Panc1 (cell line): ENCODE results near the gene SH2D1B. TPM values are rescaled to one million over a fixed set of nuclear protein-coding genes. Genes with fewer than 3 reads are reported as not detected.

Experiments used
- ATAC-seq: fragments of 200-7000 bp; cut with Tn5 transposase; 2 replicates; pipeline ENCODE4 v1.9.1; 2020; ENCODE audit warnings: mild to moderate bottlenecking, moderate library complexity
- BruUV-seq: library from RNA; stranded (reverse); fragments of 400-500 nt; replicated peaks from 2 replicates; lab custom pipeline; 2021; lab: Mats Ljungman, UMichigan
- CTCF ChIA-PET: fragments of 300-600 bp; sonication (Branson Sonifier 250); formaldehyde crosslinking; loops from one replicate; lab custom pipeline; 2022; ENCODE audit warnings: antibody characterized with exemption; lab: Charles Lee
- POLR2A ChIA-PET: fragments of 300-600 bp; sonication (Branson Sonifier 250); formaldehyde crosslinking; loops from one replicate; lab custom pipeline; 2022; ENCODE audit warnings: antibody characterized with exemption; lab: Charles Lee
- DNase-seq: peaks from one replicate; pipeline ENCODE4 v3.0.0-alpha.2; 2010; ENCODE audit warnings: low read depth, low spot score
- H3K27ac ChIP-seq: 2 replicates; pipeline ENCODE4 v1.5.1; 2011; ENCODE audit warnings: mild to moderate bottlenecking, low read length, inconsistent platforms
- H3K27me3 ChIP-seq: fragments of 200-500 bp; sonication (Bioruptor generic); 2 replicates; pipeline ENCODE4 v1.6.0; 2014; ENCODE audit warnings: low read length, inconsistent platforms; ENCODE audit not compliant: control insufficient read depth, insufficient read depth
- H3K36me3 ChIP-seq: fragments of 200-500 bp; sonication (Bioruptor generic); 2 replicates; pipeline ENCODE4 v1.5.1; 2014; ENCODE audit warnings: inconsistent platforms, mild to moderate bottlenecking, low read length, moderate library complexity; ENCODE audit not compliant: control insufficient read depth, insufficient read depth
- H3K4me1 ChIP-seq: 2 replicates; pipeline ENCODE4 v1.5.1; 2011; ENCODE audit warnings: inconsistent platforms, mild to moderate bottlenecking, low read length, moderate library complexity; ENCODE audit not compliant: control insufficient read depth, insufficient read depth
- H3K4me3 ChIP-seq, 2 experiments: 2 replicates each; pipeline ENCODE4 v1.5.1; 2011 to 2012; ENCODE audit warnings: low read depth in 2 of 2, low read length in 2 of 2, mild to moderate bottlenecking in 2 of 2, inconsistent platforms in 1 of 2, moderate library complexity in 1 of 2
- H3K9me3 ChIP-seq: fragments of 200-500 bp; sonication (Bioruptor generic); 2 replicates; pipeline ENCODE4 v1.5.1; 2014; ENCODE audit warnings: low read depth, mild to moderate bottlenecking, inconsistent platforms, low read length, moderate library complexity; ENCODE audit not compliant: control insufficient read depth, insufficient read depth
- POLR2AphosphoS5 ChIP-seq: IDR thresholded peaks from 2 replicates; pipeline ENCODE4 v1.6.1; 2012; ENCODE audit warnings: mild to moderate bottlenecking, low read depth, low read length, moderate library complexity
- SIN3A ChIP-seq: IDR thresholded peaks from 2 replicates; pipeline ENCODE4 v1.6.1; 2012; ENCODE audit warnings: low read depth, mild to moderate bottlenecking, low read length, moderate library complexity, borderline replicate concordance; ENCODE audit not compliant: insufficient read depth
- TCF7L2 ChIP-seq: IDR thresholded peaks from 2 replicates; pipeline ENCODE4 v1.6.1; 2011; ENCODE audit warnings: mild to moderate bottlenecking, low read depth, low read length, inconsistent platforms
- in situ Hi-C: cut with HindIII; loops from 2 replicates; pipeline ENCODE4 v1.10.0; 2016; ENCODE audit warnings: low sequenced_read_pairs, low pct_unique_long_range_greater_than_20kb
- intact Hi-C: fragments of 100-400 bp; cut with micrococcal nuclease; formaldehyde crosslinking; loops from one replicate; pipeline ENCODE4 v1.10.0; 2022; ENCODE audit not compliant: unreplicated experiment
- total RNA-seq: library from RNA; stranded (reverse); gene quantifications from one replicate; pipeline ENCODE4 v1.2.1, GENCODE V29; 2021; ENCODE audit not compliant: unreplicated experiment
- TF ChIP-seq, protein P1 (sequence below): fragments of 450-650 bp; IDR thresholded peaks from 2 replicates; pipeline ENCODE4 v1.5.1; 2017; ENCODE audit warnings: mild to moderate bottlenecking
- TF ChIP-seq, protein P2 (sequence below), 2 experiments: IDR thresholded peaks; 2 replicates each; pipeline ENCODE4 v1.6.1; 2011 to 2012; ENCODE audit warnings: low read depth in 2 of 2, control low read depth in 1 of 2, low read length in 1 of 2, mild to moderate bottlenecking in 1 of 2, moderate library complexity in 1 of 2; ENCODE audit not compliant: insufficient read depth in 1 of 2

The SH2D1B gene
- total RNA-seq, 1 experiment from 2014 or later: not detected

DNA sequence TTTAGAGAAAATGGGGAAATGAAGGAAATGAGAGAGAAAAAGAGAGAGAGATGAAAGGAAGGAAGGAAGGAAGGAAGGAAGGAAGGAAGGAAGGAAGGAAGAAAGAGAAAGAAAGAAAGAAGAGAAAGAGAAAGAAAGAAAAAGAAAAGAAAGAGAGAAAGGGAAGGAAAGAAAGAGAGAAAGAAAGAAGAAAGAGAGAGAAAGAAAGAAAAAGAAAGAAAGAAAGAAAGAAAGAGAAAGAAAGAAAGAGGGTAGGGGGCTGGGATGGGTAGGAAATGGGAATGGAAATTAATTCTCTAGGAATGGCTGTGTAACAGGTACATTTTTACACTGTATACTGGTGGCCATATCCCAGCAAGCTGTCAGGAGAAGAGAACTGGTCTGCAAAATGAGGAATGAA lies 4.3 kb upstream of the SH2D1B start:
- CTCF ChIA-PET: no interaction called here
- Histone ChIP-seq H3K4me3 (no peak overlapping the region), H3K27ac (no peak overlapping the region), H3K36me3 (no peaks in the 10 kb centered on the region), H3K9me3 (no peaks in the 10 kb centered on the region), H3K4me1 (no peaks in the 10 kb centered on the region), H3K27me3 (no peaks in the 10 kb centered on the region)
- POLR2A ChIA-PET: no interaction called here
- TF ChIP-seq, protein P1, sequence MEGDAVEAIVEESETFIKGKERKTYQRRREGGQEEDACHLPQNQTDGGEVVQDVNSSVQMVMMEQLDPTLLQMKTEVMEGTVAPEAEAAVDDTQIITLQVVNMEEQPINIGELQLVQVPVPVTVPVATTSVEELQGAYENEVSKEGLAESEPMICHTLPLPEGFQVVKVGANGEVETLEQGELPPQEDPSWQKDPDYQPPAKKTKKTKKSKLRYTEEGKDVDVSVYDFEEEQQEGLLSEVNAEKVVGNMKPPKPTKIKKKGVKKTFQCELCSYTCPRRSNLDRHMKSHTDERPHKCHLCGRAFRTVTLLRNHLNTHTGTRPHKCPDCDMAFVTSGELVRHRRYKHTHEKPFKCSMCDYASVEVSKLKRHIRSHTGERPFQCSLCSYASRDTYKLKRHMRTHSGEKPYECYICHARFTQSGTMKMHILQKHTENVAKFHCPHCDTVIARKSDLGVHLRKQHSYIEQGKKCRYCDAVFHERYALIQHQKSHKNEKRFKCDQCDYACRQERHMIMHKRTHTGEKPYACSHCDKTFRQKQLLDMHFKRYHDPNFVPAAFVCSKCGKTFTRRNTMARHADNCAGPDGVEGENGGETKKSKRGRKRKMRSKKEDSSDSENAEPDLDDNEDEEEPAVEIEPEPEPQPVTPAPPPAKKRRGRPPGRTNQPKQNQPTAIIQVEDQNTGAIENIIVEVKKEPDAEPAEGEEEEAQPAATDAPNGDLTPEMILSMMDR: no peak
- TF ChIP-seq, protein P2, sequence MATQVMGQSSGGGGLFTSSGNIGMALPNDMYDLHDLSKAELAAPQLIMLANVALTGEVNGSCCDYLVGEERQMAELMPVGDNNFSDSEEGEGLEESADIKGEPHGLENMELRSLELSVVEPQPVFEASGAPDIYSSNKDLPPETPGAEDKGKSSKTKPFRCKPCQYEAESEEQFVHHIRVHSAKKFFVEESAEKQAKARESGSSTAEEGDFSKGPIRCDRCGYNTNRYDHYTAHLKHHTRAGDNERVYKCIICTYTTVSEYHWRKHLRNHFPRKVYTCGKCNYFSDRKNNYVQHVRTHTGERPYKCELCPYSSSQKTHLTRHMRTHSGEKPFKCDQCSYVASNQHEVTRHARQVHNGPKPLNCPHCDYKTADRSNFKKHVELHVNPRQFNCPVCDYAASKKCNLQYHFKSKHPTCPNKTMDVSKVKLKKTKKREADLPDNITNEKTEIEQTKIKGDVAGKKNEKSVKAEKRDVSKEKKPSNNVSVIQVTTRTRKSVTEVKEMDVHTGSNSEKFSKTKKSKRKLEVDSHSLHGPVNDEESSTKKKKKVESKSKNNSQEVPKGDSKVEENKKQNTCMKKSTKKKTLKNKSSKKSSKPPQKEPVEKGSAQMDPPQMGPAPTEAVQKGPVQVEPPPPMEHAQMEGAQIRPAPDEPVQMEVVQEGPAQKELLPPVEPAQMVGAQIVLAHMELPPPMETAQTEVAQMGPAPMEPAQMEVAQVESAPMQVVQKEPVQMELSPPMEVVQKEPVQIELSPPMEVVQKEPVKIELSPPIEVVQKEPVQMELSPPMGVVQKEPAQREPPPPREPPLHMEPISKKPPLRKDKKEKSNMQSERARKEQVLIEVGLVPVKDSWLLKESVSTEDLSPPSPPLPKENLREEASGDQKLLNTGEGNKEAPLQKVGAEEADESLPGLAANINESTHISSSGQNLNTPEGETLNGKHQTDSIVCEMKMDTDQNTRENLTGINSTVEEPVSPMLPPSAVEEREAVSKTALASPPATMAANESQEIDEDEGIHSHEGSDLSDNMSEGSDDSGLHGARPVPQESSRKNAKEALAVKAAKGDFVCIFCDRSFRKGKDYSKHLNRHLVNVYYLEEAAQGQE (IDR thresholded peaks at IDR 0.05; ENCODE audit: insufficient read depth in 1 of 2, low read depth in 2 of 2, low read length in 1 of 2): no peak
- no peak for TF ChIP-seq POLR2AphosphoS5
- no peak for TF ChIP-seq TCF7L2
- TF ChIP-seq SIN3A: no peak
- ATAC-seq (no peak), DNase-seq (no peak)
- no TSS peak for BruUV-seq
- in situ Hi-C loops (no loop called here), intact Hi-C loops (no loop called here)

DNA sequence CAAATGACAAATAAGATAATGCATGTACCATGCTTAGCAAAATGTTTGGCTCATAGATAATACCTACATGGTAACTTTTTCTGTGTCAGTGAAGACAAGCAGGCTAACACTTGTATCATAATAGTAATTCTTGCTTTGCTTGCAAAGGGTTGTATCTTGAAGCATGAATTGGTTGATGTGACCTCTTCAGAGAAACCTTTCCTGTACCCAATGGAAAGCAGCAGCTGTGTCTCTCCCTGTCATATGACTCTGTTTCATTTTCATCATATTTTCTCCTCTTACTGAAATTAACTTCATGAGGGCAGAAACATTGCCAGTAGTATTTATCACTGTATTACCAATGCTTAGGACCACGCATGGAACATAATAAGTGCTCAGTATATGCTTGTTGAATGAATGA lies 4.4 kb downstream of the SH2D1B start:
- CTCF ChIA-PET: no interaction called here

More for the DNA sequence above, 4.4 kb downstream of the SH2D1B start:
- intact Hi-C loops (no loop called here), in situ Hi-C loops (no loop called here)
- Histone ChIP-seq H3K27me3 (no peaks in the 10 kb centered on the region), H3K4me3 (no peak overlapping the region), H3K27ac (no peak overlapping the region), H3K36me3 (no peaks in the 10 kb centered on the region), H3K9me3 (no peaks in the 10 kb centered on the region), H3K4me1 (no peaks in the 10 kb centered on the region)
- BruUV-seq: no TSS peak
- no peak for ATAC-seq
- POLR2A ChIA-PET: interaction anchor here (0.6 kb wide), 1 partner anchor 60 kb away, joined by 3 read pairs; no protein-coding TSS in a partner anchor
- TF ChIP-seq SIN3A: no peak
- TF ChIP-seq, protein P2 (IDR thresholded peaks at IDR 0.05; ENCODE audit: insufficient read depth in 1 of 2, low read depth in 2 of 2, low read length in 1 of 2): no peak
- TF ChIP-seq, protein P1: no peak
- no peak for TF ChIP-seq TCF7L2
- no peak for TF ChIP-seq POLR2AphosphoS5
- no peak for DNase-seq
